ENCODE measurements around the gene EBF3.

Gene EBF3

DNA sequence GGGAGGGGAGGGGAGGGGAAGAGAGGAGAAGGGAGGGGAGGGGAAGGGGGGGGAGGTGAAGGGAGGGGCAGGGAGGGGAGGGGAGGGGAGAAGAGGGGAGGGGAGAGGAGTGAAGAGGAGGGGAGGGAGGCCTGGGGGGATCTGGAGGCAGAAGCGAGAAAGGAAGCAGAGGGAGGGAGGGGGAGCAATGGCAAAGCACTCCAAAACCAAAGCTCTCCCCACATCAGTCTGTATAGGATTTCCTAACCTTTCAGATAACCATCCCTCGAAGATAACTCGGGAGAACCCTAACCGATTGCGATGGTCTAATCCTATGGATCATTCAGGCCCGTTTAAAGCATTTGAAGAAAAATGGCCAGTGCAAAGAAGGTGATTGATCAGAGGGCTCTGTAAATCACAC lies 19.0 kb downstream of the EBF3 start:
- no peak for DNase-seq

DNA sequence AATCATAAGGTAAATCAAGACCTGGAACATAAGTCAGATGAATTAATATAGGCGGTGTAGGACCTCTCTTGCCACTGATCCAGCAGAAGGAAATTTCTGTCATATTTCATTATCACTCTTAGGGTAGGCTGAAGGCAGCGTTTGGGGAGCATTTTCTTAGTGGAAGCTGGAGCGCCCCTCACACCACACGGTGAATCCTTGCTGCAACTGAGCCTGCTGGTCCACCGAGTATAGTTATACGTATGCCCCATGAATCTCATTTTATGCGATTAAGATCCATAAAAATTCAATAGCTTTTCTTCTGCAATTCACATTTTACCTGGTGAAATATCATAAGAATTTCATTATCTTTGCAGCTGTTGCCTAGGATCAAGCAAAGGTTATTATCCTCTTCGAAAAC lies 19.6 kb downstream of the EBF3 start:
- no peak for DNase-seq

DNA sequence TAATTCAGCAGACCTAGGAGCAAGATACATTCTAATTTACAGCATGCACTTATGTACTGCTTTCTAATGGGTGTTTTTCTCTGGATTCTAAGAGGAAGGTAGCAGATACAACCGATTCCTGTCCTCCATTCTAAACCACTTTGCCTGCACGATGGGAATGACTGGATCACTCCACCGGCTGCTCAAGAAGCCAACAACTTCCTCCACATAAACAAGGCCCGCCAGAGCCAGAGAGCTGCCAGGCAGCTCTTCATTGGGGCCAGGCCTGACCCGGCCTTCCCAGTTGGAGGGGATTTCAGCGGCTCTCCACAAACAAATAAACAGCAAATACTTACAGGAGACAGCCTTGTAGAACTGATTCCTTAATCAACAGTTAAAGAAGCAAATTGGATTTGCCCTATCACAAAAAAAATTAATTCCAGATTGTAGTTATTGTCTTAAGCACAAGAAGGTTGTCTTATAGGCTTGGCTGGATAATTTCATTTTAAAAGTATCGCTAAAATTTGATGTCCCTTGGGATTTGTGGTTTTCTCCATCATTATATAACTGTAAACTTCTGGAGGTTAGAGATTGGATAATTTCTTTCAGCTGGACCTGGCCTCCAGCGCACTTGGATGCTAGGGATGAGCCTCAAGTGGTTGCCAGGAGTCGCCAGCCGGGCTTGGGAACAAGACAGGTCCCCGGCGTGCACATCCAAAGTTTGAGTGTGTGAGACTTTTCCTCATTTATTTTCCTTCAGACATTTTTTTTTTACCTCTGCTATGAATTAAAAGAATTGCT lies 20.9 kb downstream of the EBF3 start:
- DNase-seq: no peak

DNA sequence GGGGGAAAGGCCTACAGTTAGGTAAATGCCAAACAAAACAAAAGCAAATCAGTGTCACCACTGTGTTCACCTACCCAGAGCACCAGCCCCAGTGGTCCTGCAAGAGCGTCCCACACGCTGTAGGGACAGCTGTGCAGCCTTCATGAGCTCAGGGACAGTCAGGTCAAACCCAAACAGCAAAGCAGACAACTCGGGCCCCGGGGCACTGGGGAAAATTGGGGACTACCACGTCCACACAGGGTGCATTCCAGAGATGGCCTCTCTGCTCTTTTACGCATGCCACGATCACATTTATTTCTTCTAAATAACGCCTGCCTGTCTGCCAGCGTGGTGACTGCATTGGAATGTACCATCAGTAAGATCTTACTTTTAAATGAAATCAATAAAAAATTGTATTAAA lies 21.7 kb downstream of the EBF3 start:
- DNase-seq: no peak

DNA sequence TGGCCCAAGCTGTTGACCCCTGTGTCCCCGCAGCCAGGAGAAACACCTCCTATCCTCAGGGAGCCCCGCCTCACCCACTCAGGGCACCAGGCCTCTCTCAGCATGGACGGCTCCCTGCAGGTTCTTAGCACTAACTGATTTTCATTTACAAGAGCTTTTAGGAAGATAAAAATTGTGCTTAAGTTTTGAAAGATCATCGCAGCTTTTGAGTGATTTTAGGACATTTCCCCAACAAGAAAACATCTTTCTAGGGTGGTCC lies 22.1 kb downstream of the EBF3 start:
- DNase-seq: no peak

DNA sequence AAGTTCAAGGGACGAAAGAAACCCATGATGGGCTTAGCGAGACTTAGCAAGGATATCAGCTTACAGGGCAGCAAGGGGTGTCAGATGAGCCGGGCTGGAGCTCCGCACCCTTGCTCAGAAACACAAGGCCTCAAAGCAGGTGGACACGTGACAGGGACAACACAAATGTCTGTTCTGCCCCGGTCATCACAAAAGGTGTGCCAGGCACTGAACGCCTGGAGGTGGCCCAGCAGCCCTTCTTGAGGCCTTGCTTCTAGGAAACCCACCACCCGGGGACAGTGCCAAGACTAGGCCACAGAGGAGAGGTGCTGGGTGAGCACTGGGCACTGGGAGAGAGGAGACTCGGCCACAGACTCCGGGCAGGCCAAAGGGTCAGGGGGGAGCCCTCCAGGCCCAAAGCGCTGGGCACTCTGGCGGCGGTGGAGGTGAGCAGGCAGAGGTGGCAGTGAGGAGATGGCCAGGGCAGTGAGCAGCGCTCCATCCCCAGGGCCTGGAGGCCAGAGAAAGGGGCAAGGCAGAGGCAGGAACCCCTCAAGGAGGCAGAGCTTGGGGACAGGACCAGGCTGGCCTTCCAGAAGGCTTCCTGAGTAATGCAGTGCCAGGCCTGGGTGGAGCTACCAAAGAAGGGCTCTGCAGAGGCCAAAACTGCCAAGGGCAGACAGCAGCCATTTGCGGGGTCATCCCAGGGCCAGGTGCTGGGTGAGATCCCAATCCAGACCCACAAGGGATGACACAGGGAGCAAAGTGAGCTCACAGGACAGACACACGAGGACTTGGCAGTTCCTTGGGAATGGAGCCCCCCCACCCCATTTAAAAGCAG lies 22.7 kb downstream of the EBF3 start:
- no peak for DNase-seq

DNA sequence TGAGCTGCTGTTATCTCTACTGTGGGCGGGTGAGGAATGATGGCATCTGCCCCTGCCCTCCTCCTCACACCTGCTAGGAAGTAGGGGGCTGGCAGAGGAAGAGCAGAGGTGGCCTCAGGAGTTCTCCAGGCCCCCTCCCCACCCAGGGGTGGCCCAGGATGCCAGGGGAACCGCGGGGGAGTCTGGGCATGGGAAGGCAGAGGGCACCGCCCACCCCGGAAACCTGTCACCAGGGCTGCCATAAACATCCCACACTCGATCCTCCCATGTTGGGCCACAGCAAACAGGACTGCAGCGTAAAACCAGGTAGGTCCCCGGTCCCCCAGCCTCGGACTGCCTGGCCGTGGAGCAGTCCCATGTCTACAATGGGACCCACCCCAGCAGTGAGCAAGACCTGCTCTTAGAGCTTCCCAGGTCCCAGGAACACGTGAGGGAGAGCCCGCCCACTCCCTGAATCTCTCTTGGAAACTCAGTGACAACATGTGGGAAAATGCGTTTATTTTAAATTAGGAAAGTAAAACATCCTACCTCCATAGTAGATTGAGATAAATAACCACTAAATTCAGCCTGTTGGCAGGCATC lies 23.4 kb downstream of the EBF3 start:
- DNase-seq: no peak

DNA sequence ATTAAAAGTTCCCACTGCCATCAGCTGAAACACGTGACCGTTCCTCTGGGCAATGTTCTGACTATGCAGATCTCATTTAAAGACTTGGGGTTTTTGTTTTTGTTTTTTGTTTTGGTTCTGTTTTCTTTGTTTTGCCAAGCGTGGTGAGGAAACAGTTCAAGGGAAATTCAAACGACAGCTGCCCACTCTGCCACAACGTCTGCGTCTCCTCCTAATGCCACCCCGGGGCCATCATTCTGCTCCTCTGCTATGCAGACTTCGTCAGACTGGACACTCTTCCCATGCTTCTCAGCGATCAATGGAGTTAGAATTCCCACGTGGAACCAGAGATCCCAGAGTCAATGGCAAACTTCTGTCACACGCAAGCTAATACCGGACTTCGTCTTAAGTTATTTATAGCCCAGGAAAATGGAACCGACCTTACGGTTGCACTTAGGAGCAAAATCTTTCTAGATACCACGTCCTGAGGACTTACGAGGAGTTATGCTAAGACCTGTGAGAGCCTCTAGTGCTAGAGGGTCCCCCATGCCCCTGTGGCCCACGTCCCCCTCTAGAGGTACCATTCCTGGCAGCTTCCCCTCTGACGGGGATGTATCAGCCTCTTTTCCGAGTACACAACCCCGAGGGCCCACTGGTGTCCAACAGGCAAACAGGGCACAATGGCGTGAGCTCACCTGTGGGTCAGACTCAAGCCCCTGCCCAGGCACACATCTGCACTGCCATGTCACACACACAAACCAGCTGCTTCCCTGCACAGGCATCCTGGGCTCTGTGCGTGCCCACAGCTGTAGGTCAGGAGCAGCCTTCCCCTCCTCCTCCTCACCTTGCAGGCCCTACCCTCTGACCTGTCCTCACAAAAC lies 24.4 kb downstream of the EBF3 start:
- no peak for DNase-seq

DNA sequence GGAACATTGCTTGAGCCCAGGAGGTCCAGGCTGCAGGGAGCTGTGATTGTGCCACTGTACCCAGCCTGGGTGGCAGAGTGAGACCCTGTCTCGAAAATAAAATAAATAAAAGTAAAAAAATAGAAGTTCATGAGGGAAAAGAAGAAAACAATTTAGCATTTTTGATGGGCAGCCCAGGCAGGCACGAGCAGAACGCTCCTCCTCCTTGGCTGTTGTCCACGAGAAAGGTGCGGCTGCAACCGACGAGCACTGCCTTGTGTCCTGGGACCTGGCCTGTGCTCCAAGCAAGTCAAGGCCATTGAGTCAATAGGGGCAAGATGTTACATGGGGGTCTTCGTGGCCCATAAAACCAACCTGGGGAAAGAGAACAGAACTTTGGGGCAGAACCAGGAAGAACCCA lies 25.6 kb downstream of the EBF3 start:
- DNase-seq: no peak

DNA sequence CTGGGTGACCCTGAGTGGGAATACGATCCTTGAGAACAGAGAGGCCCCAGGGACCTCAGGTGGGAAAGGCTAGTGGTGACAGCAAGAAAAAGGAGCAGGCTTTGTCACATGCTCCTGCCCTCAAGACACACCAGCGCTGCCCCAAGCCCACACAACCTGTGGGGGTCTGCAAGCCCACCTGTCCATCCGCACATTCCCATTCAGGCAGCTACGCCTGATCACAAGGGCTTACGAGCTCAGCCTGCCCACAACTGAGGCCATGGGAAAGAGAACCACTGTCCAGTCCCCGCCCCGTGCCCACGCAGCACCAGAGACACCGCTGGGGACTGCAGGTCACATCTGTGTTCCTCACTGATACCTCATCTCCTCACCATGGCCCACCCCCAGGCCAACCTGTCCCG lies 26.7 kb downstream of the EBF3 start:
- DNase-seq: no peak

DNA sequence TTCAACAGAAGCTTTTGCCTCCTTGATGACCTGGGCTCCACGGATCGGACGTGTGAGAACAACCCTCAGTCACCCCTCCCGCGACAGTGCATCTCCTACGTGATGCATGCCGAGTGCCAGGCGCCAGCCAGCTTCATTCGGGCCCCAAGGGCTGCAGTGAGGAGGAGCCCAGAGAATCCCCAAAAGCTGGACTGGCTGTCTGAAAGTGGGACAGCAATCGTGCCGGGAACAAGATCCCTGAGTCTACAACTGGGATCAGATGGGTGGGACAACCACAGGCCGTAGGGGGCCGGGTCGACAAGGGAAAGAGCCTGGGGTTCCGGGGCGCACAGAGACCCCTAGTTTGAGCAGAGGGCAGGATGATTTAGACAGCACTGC lies 27.2 kb downstream of the EBF3 start:
- DNase-seq: no peak

DNA sequence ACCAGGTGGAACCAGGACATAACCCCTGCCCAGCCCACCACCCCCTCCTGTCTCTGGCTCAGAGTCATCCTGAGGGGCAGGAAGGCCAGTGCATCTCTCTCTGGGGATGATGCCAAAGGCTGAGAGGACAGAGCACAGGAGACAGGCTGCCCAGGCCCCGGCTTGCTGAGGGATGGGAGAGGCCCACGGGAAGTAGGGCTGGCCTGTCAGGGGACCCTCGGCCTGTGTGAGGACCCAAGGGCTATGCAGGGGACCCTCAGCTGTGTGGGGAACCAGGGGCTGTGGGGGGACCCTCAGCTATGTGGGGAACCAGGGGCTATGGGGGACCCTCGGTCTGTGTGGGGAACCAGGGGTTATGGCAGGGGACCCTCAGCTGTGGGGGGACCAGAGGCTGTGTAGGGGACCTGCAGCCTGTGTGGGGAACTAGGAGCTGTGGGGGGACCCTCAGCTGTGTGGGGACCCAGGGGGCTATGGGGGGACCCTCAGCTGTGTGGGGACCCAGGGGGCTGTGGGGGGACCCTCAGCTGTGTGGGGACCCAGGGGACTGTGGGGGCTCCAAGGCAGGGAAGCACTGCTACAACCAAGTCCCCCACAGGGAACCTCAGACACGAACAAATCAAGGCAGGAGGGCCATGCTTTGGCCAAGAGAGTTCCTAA lies 27.7 kb downstream of the EBF3 start:
- DNase-seq: no peak

DNA sequence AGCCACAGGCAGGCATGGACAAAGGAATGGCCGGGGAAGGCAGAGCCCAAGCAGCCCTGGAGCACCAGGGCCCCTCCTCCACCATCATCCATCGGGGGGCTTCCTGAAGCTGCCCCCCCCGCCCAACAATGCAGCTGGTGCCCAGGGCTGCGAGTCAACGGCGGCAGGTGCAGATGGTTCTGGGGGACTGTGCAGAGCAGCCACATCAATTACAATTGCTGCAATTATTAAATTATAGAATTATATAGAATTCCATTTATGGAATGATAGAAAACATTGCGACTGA lies 28.3 kb downstream of the EBF3 start:
- no peak for DNase-seq

DNA sequence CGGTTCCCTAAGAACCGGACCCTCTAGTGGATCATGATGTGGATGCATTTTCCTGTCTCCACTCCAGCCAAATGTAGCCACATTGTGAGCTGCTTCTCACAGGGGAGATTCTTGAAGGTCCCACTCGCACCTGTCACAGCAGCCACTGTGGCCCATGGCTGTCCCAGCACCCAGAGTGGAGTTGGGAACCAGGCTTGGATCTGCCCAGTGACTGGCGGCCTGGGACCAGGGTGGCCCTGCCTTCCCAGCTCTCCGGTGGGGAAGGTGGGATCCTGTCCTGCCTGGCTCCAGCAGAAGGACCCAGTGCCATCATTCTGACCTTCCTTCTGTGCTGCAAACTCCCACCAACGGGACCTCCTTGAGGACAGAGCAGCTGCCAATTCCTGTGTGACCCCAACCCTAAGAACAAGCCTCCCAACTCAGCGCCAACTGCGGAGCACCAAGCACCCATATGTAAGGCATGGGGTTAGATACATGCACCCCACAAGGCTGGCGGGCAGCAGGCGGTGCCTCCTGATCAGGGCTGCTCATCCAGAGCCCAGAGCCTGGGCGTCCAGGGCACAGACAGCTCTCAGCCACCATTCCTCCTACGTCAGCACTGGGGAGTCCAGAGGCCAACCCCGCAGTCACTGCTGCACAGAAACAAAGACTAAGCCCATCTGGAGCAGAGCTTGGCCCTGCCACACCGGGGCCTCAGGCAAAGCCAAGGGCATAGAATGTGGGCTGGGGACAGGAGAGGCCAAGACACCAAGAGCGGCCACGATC lies 28.8 kb downstream of the EBF3 start:
- no peak for DNase-seq

DNA sequence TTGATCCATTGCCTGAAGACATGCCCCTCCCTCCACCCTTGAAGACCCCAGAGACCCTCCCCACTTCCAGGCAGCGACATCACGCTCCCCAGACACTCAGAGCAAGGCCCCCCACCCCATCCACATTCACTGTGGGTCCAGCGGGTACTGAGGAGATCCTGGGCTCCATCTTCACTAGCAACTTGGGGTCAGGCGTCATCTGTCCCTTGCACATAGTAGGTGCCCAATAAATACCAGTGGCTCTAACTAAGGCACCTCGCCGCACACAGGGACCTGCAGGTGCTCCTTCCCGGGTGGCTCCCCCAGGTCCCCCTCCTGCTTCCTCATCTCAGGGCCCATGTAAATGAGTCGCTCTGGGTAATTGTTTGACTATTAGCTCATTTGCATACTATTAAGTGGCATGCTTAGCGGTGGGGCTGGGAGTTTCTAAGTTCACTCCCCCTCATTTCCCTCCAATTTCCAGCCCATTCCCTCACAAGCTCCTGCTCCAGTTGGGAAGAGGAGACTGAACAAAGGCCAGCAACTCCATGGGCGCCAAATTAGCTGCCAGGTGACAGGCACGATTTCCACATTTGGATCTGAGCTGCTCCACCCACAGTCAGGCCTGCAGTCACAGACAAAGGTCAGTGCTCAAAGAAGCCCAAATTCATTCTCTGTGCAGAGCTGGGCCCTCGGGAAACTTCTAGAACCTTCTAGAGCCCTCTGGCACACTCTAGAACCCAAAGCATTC lies 29.7 kb downstream of the EBF3 start:
- DNase-seq: no peak

DNA sequence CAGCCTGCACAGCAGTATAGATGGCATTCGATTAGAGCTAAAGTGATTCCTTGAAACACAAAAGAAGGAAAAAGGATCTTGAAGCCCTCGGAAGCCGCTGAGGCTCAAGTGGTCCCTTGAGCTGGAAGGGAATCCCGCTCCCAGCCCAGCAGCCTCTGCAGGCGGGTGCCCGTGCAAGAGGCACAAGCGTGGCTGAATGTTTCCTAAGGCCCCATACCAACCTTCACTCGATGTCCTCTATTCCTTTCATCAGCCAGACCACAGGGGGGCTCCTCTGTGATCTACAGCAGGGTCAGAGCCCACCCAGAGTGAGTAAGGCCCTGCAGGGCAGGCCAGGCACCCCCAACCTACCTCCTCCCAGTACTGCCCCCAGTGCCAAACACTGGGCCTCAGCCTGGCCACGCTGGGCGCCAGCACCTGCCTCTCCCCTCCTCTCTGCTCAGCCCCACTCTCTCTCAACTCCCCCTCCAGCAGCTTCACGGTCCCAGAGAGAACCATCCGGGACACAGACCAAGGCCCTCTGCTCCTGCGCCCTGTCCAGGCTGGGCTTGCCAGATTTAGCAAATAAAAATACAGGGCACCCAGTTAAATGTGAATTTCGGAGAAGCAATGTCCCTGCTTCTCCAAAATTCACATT lies 30.5 kb downstream of the EBF3 start:
- DNase-seq: no peak

DNA sequence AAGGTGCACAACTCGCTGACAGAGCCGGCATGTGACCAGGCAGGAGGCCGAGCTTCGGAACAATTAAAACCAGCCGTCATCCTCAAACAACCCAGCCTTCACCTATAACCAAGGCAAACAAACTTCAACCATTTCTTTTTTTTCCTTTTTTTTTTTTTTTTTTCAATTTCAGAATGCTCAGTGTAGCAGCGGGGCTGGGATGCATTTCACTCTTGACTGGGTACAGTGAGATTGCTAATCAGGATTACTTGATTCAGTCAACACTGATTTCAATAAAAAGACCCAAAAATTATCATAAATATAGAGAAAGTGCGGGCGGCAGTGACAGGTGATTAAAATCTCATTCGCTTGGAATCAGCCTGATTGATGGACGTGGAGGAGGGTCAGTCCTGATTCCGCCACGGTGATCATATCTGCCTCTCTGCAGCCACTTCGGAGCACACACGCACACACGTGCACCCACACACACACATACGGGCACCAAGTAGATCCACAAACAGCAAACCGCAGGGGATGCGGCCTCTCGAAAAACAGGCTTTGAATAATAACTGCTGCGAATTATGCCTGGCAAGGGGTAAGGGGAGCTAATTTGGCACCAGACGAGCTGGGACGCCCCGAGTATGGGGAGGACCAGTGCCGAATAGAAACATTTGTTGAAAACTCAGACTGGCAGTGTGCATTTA lies 31.2 kb downstream of the EBF3 start:
- DNase-seq: no peak

DNA sequence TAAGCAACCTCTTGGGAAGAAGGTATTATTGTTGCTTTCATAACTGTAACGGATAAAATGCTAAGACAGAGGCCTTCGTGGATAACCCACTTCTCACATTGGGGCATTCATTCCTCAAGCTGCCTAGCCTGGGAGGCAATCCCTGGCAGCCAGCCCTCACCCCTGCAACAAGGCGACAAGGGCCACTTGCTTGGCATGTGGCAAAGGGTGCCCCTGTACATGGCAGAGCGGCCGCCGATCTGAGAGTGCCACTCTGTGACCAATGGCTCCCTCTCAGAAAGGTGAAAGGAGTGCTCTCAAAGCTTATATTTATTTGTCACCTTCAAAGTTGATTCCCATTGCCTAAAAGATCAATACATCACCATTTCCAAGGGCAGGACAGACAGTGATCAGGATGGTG lies 31.9 kb downstream of the EBF3 start:
- DNase-seq: no peak

DNA sequence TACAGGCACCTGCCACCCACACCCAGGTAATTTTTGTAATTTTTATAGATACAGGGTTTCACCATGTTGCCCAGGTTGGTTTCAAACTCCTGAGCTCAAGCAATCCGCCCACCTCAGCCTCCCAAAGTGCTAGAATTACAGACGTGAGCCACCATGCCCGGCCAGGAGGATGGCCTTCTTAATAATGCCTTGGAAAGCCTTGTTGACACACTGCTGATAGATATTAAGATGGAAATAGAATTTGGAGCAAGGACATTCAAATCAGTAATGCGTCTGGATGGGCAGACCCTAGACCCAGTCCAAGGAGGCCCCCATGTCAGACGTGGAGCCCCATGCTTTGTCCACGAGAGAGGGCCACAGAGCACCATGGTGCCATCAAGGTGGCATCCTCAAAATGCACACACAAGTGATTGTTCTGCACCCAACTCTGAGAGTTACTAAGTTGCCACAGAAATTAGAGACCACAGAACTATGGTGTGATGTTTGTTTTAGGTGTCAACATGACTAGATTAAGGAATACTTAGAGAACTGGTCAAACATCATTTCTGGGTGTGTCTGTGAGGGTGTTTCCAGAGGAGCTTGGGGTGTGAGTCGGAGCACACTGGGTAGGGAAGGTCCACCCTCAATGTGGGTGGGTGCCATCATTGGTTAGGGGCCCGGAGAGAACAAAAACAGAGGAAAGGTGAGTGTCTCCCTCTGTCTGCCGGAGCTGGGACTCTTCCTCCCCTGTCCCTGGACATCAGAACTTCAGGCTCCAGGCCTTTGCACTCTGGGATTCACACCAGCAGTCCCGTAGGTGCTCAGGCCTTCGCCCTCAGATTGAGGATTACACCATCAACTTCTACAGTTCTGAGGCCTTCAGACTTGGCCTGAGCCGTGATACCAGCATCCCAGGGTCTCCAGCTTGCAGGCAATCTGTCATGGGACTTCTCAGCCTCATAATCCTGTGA lies 34.5 kb downstream of the EBF3 start:
- DNase-seq: no peak
